ENCODE data around the gene NUTM2B. TPM values are rescaled to one million over a fixed set of nuclear protein-coding genes. Genes with fewer than 3 reads are reported as not detected.
"Not testable (repeated sequence)": the region's sequence is repeated elsewhere in the genome, so short reads cannot be mapped to it uniquely, and the experiment has no call there.

Gene NUTM2B, protein sequence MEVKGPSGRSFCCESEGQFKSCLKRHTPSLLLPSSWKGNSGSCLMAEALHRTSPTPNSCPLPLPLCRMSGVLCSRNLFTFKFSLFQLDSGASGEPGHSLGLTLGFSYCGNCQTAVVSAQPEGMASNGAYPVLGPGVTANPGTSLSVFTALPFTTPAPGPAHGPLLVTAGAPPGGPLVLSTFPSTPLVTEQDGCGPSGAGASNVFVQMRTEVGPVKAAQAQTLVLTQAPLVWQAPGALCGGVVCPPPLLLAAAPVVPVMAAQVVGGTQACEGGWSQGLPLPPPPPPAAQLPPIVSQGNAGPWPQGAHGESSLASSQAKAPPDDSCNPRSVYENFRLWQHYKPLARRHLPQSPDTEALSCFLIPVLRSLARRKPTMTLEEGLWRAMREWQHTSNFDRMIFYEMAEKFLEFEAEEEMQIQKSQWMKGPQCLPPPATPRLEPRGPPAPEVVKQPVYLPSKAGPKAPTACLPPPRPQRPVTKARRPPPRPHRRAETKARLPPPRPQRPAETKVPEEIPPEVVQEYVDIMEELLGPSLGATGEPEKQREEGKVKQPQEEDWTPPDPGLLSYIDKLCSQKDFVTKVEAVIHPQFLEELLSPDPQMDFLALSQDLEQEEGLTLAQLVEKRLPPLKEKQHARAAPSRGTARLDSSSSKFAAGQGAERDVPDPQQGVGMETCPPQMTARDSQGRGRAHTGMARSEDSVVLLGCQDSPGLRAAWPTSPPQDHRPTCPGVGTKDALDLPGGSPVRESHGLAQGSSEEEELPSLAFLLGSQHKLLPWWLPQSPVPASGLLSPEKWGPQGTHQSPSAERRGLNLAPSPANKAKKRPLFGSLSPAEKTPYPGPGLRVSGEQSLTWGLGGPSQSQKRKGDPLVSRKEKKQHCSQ
- polyA plus RNA-seq = 1.3 TPM
- long read RNA-seq, donor 1 = 0 reads
- long read RNA-seq, donor 2 = 0 reads
- long read RNA-seq, donor 3 = 0 reads
- long read RNA-seq, donor 4 = 0 reads
- long read RNA-seq, donor 5 = 0 reads
- long read RNA-seq, donor 6 = 0 reads
- long read RNA-seq, donor 7 = 0 reads
- long read RNA-seq, donor 8 = 0 reads
- long read RNA-seq, donor 9 = 0 reads
- long read RNA-seq, donor 10 = 0 reads
- long read RNA-seq, donor 11 = 0 reads

DNA sequence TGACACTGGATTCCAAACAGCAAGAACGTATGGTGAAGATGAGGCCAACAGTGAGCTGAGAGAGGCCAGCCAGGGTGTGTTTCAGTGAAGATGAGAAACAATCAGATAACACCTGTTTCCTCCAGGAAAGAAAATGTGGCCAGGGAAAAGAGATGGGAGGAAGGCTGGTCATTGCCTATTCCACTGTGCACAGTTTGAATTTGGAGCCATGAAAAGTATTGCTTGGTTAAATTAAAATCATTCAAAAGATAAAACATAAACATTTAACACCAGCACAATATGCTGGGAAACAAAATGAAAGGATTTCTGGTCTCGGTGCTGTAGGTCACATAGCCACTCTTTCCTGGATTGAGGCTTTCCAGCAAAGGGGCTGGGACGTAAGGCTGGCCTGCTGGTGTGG is at the start of gene NUTM2B:
NUTM2B (plus strand) TSS at position 301 of the 400 bp plus-strand sequence. CDS start 383 bp downstream, outside the sequence.
- not testable (repeated sequence) for H3K27ac ChIP-seq (ENCODE audit: low read length); H3K9me3 ChIP-seq (ENCODE audit: control insufficient read depth, low read depth, low read length); H3K4me3 ChIP-seq (ENCODE audit: low read length); H3K4me1 ChIP-seq (ENCODE audit: control insufficient read depth, insufficient read depth, low read length); DNase-seq; H3K27me3 ChIP-seq (ENCODE audit: control insufficient read depth, insufficient read depth, low read length); H3K36me3 ChIP-seq (ENCODE audit: control insufficient read depth, insufficient read depth, low read length)
- no CpG with 5 or more reads among the region's 3 CpGs for WGBS (ENCODE audit: insufficient coverage, low lambda C conversion rate)

DNA sequence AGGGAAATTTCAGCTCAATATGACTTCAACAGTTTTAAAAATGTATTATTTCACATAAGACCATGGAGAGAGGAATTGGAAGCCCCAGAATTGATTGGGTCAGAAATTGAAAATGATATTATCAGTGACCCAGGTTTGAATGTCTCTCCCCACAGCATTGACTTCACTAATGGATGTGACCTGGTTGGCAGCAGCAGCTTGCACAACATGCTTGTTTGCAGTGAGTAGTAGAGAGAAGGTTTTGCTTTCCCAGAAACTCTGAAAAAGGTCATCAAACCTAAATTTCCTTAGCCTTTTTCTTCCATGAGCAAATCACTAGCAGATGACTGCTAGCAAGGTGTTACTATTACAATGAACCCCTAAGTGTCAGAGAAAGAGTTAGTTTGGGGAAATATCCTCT is 39.7 kb upstream of the NUTM2B start:
- H3K27me3 ChIP-seq (ENCODE audit: control insufficient read depth, insufficient read depth, low read length); DNase-seq; H3K4me3 ChIP-seq (ENCODE audit: low read length); H3K27ac ChIP-seq (ENCODE audit: low read length); H3K36me3 ChIP-seq (ENCODE audit: control insufficient read depth, insufficient read depth, low read length); H3K4me1 ChIP-seq (ENCODE audit: control insufficient read depth, insufficient read depth, low read length); H3K9me3 ChIP-seq (ENCODE audit: control insufficient read depth, low read depth, low read length): not testable (repeated sequence)

DNA sequence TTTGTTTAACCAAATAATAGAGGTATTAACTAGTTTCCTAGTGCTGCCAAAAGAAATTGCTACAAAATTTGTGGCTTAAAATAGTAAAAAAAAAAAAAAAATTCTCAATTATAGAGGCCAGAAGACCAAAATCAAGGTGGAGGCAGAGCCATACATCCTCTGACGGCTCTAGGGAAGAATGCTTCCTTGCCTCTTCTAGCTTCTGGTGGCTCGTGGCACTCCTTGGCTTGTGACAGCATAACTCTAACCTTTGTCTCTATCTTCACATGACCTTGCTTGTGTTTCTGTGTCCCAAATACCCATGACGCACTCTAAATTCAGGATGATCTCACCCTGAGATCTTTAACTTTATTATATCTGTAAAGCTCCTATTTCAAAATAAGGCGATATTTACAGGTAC is 38.3 kb upstream of the NUTM2B start:
- not testable (repeated sequence) for H3K9me3 ChIP-seq (ENCODE audit: control insufficient read depth, low read depth, low read length); DNase-seq; H3K27me3 ChIP-seq (ENCODE audit: control insufficient read depth, insufficient read depth, low read length); H3K4me3 ChIP-seq (ENCODE audit: low read length); H3K27ac ChIP-seq (ENCODE audit: low read length); H3K36me3 ChIP-seq (ENCODE audit: control insufficient read depth, insufficient read depth, low read length); H3K4me1 ChIP-seq (ENCODE audit: control insufficient read depth, insufficient read depth, low read length)
- WGBS (ENCODE audit: insufficient coverage, low lambda C conversion rate) = no CpG with 5 or more reads among the region's 4 CpGs

DNA sequence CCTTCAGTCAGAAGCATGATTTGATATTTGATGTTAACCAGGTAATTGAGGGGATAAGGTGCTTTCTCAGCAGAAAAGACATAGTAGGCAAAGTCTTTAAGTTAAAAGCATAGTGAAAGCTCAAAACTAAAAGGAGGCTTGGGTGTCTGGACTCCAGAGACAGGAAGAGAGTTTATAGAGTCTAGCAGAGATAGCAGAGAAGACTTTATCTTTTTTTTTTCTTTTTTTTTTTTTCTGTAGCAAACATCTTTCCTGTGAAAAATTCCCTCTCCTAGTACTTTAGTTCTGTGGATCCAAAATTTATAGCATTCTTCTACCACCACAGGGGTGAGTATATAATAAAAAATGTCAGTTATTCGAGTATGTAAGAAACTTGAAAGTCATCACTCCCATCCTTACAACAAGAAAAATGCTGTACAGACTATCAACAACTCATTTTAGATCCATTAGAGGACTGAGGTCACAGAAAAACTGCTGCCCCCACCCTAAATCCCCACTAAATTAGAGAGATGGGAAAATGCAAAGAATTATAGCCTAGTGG is 33.7 kb upstream of the NUTM2B start:
- WGBS (ENCODE audit: insufficient coverage, low lambda C conversion rate) = no CpG with 5 or more reads among the region's 1 CpG
- not testable (repeated sequence) for DNase-seq; H3K4me1 ChIP-seq (ENCODE audit: control insufficient read depth, insufficient read depth, low read length); H3K27me3 ChIP-seq (ENCODE audit: control insufficient read depth, insufficient read depth, low read length); H3K27ac ChIP-seq (ENCODE audit: low read length); H3K4me3 ChIP-seq (ENCODE audit: low read length); H3K36me3 ChIP-seq (ENCODE audit: control insufficient read depth, insufficient read depth, low read length); H3K9me3 ChIP-seq (ENCODE audit: control insufficient read depth, low read depth, low read length)

DNA sequence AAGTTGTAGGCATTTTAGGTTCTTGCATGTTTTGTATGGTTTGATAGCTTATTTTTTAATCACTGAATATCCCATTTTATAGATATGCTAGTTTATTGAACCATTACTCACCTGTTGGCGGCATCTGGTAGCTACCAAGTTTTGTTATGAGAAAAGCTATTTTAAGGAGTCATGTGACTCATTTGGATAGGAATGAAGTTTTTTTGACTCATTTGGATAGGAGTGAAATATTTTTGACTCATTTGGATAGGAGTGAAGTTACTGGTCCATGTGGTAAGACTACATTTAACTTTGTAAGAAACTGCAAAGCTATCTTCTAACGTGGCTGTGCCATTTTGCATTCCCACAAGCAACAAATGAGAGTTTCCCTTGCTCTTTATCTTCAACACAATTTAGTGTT is 28.1 kb upstream of the NUTM2B start:
- DNase-seq; H3K27ac ChIP-seq (ENCODE audit: low read length); H3K27me3 ChIP-seq (ENCODE audit: control insufficient read depth, insufficient read depth, low read length); H3K4me3 ChIP-seq (ENCODE audit: low read length); H3K4me1 ChIP-seq (ENCODE audit: control insufficient read depth, insufficient read depth, low read length); H3K9me3 ChIP-seq (ENCODE audit: control insufficient read depth, low read depth, low read length); H3K36me3 ChIP-seq (ENCODE audit: control insufficient read depth, insufficient read depth, low read length): not testable (repeated sequence)
- WGBS (ENCODE audit: insufficient coverage, low lambda C conversion rate) = no CpG with 5 or more reads among the region's 2 CpGs

DNA sequence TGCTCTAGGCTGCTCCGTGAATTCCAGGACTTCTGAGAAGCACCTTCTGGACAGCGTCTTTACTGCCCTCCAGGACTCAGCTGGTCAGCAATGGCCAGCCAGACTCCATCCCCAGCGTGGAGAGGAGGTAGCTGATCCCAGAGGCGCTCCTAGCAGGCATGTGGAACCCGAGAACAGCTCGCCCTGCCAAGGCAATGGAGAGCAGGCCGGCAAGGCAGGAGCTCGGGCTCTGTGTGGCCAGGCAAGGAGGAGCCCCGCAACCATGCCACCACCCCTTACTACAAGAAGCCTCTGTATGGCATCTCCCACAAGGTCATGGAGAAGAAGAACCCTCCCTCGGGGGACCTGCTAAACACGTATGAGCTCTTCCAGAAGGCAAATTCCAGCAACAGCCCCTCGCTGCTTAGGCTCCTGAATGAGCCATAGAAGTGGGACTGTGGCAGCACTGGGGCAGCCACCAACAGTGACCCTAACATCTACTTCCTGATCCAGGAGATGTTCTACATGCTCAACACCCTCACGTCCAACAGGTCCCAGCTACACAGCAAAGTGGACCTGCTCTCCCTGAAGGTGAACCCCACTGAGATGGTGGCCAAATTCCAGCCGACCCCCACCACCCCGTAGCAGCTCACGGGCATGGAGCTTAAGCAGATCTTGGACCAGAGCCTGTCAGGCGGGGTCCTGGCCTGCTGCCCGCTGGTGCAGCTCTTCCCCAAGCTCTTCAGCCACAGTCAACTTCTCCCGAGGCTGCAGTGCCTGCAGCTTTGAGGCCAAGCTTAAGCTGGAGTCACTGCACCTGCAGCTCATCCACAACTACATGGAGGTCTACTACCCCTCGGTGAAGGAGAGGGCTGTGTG is 19.8 kb upstream of the NUTM2B start:
- H3K27me3 ChIP-seq (ENCODE audit: control insufficient read depth, insufficient read depth, low read length); H3K4me3 ChIP-seq (ENCODE audit: low read length); H3K9me3 ChIP-seq (ENCODE audit: control insufficient read depth, low read depth, low read length); H3K27ac ChIP-seq (ENCODE audit: low read length); H3K4me1 ChIP-seq (ENCODE audit: control insufficient read depth, insufficient read depth, low read length); H3K36me3 ChIP-seq (ENCODE audit: control insufficient read depth, insufficient read depth, low read length); DNase-seq: not testable (repeated sequence)
- WGBS (ENCODE audit: insufficient coverage, low lambda C conversion rate) = no CpG with 5 or more reads among the region's 20 CpGs

DNA sequence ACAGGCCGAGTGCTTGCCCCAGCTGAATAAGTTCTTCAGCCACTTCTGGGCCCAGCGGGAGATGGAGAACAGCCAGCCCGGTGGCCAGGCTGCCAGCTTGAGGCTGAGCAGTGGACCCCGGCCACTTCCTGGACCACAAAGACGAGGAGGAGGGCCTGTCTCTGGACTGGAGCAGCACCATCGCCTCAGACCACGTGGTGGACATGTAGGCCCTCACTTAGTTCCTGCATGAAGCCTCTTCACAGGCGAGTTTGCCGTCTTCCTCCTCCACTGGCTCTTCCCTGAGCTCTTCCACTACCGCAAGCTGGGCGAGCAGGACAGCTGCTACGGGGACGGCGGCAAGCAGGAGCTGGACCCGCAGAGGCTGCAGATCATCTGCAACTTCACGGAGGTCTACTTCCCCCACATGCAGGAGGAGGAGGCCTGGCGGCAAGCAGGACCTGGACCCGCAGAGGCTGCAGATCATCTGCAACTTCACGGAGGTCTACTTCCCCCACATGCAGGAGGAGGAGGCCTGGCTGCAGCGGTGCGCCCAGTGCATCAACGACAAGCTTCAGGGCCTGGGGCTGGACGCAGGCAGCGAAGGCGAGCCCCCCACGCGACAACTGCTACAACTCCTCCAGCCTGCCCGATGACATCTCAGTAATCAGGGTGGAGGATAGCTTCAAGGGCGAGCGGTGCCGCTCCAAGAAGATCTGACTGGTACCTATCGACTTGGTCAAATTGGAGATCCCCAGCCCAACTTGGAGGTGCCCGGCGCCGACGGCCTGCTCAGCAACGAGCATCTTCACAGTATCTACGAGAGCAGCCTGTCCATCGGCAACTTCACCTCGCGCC is 18.9 kb upstream of the NUTM2B start:
- WGBS (ENCODE audit: insufficient coverage, low lambda C conversion rate) = no CpG with 5 or more reads among the region's 41 CpGs
- not testable (repeated sequence) for H3K9me3 ChIP-seq (ENCODE audit: control insufficient read depth, low read depth, low read length); H3K4me3 ChIP-seq (ENCODE audit: low read length); H3K27ac ChIP-seq (ENCODE audit: low read length); H3K27me3 ChIP-seq (ENCODE audit: control insufficient read depth, insufficient read depth, low read length); H3K36me3 ChIP-seq (ENCODE audit: control insufficient read depth, insufficient read depth, low read length); H3K4me1 ChIP-seq (ENCODE audit: control insufficient read depth, insufficient read depth, low read length); DNase-seq

DNA sequence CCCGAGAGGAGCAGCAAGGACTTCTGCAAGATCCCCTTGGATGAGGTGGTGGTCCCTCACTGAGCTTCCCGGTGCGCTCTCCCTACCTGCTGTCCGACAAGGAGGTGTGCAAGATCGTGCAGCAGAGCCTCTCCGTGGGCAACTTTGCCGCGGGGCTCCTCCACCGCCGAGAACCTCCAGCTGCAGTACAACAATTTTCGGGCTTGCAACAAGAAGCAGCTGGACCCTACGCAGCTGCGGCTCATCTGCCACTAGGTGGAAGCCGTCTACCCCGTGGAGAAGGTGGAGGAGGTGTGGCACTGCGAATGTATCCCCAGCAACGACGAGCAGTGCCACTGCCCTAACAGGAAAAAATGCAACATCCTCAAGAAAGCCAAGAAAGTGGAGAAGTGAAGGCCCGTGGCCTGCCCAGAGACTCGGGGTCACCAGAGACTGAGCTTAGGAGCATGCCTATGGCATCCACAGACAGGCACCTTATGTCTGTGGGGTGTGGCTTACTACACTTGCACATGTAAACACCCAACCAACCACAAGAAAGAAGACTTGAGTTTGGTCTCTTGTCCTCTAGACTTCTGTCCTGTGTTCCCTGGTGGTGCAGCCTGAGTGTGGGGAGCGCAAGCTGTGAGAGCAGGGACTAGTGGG is 17.9 kb upstream of the NUTM2B start:
- no CpG with 5 or more reads among the region's 21 CpGs for WGBS (ENCODE audit: insufficient coverage, low lambda C conversion rate)
- DNase-seq = peak in 1 of 2 donors; percentile 38
- H3K27ac ChIP-seq (ENCODE audit: low read length); H3K9me3 ChIP-seq (ENCODE audit: control insufficient read depth, low read depth, low read length); H3K4me1 ChIP-seq (ENCODE audit: control insufficient read depth, insufficient read depth, low read length); H3K4me3 ChIP-seq (ENCODE audit: low read length); H3K27me3 ChIP-seq (ENCODE audit: control insufficient read depth, insufficient read depth, low read length); H3K36me3 ChIP-seq (ENCODE audit: control insufficient read depth, insufficient read depth, low read length): not testable (repeated sequence)

DNA sequence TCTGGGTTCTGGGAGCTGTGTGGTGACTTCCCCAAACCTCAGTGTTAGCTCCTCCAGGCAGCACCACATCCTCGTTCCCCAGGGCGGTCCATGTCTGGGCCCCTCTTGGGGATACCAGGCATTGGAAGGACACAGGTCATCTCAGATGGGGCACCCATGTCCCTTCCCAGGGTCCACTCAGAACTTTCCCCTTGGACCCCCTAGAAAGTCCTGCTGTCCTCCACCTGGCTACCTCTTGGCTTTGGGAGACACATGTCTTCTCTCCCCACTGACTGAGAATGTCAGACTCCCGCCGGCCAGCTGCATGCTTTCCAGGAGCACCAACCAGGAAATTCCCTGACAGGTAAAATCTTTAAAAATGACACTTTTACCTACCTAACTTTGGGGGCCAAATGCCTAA is 16.4 kb upstream of the NUTM2B start:
- not testable (repeated sequence) for H3K27ac ChIP-seq (ENCODE audit: low read length); H3K9me3 ChIP-seq (ENCODE audit: control insufficient read depth, low read depth, low read length); H3K36me3 ChIP-seq (ENCODE audit: control insufficient read depth, insufficient read depth, low read length); H3K4me3 ChIP-seq (ENCODE audit: low read length); H3K27me3 ChIP-seq (ENCODE audit: control insufficient read depth, insufficient read depth, low read length); H3K4me1 ChIP-seq (ENCODE audit: control insufficient read depth, insufficient read depth, low read length); DNase-seq
- WGBS (ENCODE audit: insufficient coverage, low lambda C conversion rate) = no CpG with 5 or more reads among the region's 4 CpGs
